ENCODE data around the gene KCNJ6.
"Not testable (repeated sequence)": the region's sequence is repeated elsewhere in the genome, so short reads cannot be mapped to it uniquely, and the experiment has no call there.

KCNJ6 gene

GRCh38 chr21:37580666-37581065, 335.6 kb downstream of the KCNJ6 start:
- TF ChIP-seq CTBP1 (IDR thresholded peaks at IDR 0.05; ENCODE audit: borderline replicate concordance) (no peak), FOXK2 (IDR thresholded peaks at IDR 0.05) (no peak), FOXM1 (IDR thresholded peaks at IDR 0.05; ENCODE audit: borderline replicate concordance) (no peak), FOXA1 (IDR thresholded peaks at IDR 0.05) (no peak)
- CTCF ChIA-PET = no interaction called here
- no peak for DNase-seq (ENCODE audit: extremely low spot score)
- POLR2A ChIA-PET = no interaction called here

GRCh38 chr21:37579356-37579755, 336.9 kb downstream of the KCNJ6 start:
- no peak for TF ChIP-seq CTBP1 (IDR thresholded peaks at IDR 0.05; ENCODE audit: borderline replicate concordance)
- no peak for TF ChIP-seq FOXA1 (IDR thresholded peaks at IDR 0.05)
- no peak for TF ChIP-seq HDGF (IDR thresholded peaks at IDR 0.05; ENCODE audit: borderline replicate concordance)
- TF ChIP-seq PKNOX1 (IDR thresholded peaks at IDR 0.05) = no peak
- TF ChIP-seq FOXK2 (IDR thresholded peaks at IDR 0.05) = no peak
- TF ChIP-seq NFRKB (IDR thresholded peaks at IDR 0.05) = no peak
- TF ChIP-seq TARDBP (IDR thresholded peaks at IDR 0.05) = no peak
- TF ChIP-seq ELF4 (IDR thresholded peaks at IDR 0.05) = no peak
- TF ChIP-seq LEF1 (IDR thresholded peaks at IDR 0.05; ENCODE audit: borderline replicate concordance) = no peak
- no peak for TF ChIP-seq L3MBTL2 (conservative IDR thresholded peaks at IDR 0.05)
- TF ChIP-seq ZNF384 (IDR thresholded peaks at IDR 0.05) = no peak
- TF ChIP-seq FOXM1 (IDR thresholded peaks at IDR 0.05; ENCODE audit: borderline replicate concordance) = no peak
- no peak for TF ChIP-seq SP1 (IDR thresholded peaks at IDR 0.05)
- TF ChIP-seq SUZ12 (IDR thresholded peaks at IDR 0.05) = no peak
- TF ChIP-seq BHLHE40 (IDR thresholded peaks at IDR 0.05; ENCODE audit: borderline replicate concordance) = no peak
- no peak for TF ChIP-seq ARNT (IDR thresholded peaks at IDR 0.05)
- DNase-seq (ENCODE audit: extremely low spot score) = no peak
- POLR2A ChIA-PET = no interaction called here
- CTCF ChIA-PET = no interaction called here

- POLR2A ChIA-PET = no interaction called here
- DNase-seq (ENCODE audit: extremely low spot score) = no peak
- TF ChIP-seq ZNF384 (IDR thresholded peaks at IDR 0.05) = no peak
- TF ChIP-seq TARDBP (IDR thresholded peaks at IDR 0.05) = no peak
- TF ChIP-seq FOXK2 (IDR thresholded peaks at IDR 0.05) = no peak
- no peak for TF ChIP-seq HDGF (IDR thresholded peaks at IDR 0.05; ENCODE audit: borderline replicate concordance)
- no peak for TF ChIP-seq LEF1 (IDR thresholded peaks at IDR 0.05; ENCODE audit: borderline replicate concordance)
- no peak for TF ChIP-seq SP1 (IDR thresholded peaks at IDR 0.05)
- TF ChIP-seq BHLHE40 (IDR thresholded peaks at IDR 0.05; ENCODE audit: borderline replicate concordance) = no peak
- TF ChIP-seq SUZ12 (IDR thresholded peaks at IDR 0.05) = no peak
- TF ChIP-seq FOXA1 (IDR thresholded peaks at IDR 0.05) = no peak
- no peak for TF ChIP-seq L3MBTL2 (conservative IDR thresholded peaks at IDR 0.05)
- TF ChIP-seq FOXM1 (IDR thresholded peaks at IDR 0.05; ENCODE audit: borderline replicate concordance) = no peak
- TF ChIP-seq CTBP1 (IDR thresholded peaks at IDR 0.05; ENCODE audit: borderline replicate concordance) = no peak
- no peak for TF ChIP-seq NFRKB (IDR thresholded peaks at IDR 0.05)
- TF ChIP-seq PKNOX1 (IDR thresholded peaks at IDR 0.05) = no peak
- TF ChIP-seq ELF4 (IDR thresholded peaks at IDR 0.05) = no peak
- no peak for TF ChIP-seq ARNT (IDR thresholded peaks at IDR 0.05)
- CTCF ChIA-PET = no interaction called here
Measured at GRCh38 chr21:37578471-37579126, 337.7 kb downstream of the KCNJ6 start.

- POLR2A ChIA-PET; DNase-seq (ENCODE audit: extremely low spot score): not testable (repeated sequence)
- CTCF ChIA-PET = interaction anchor here (0.6 kb wide), 1 partner anchor 97 kb away, joined by 4 read pairs; no protein-coding TSS in a partner anchor
Measured at GRCh38 chr21:37576929-37577328, 339.3 kb downstream of the KCNJ6 start.

- ChIA-PET CTCF (no interaction called here), POLR2A (interaction anchor here (2.1 kb wide), 1 partner anchor 12 kb away, joined by 12 read pairs; no protein-coding TSS in a partner anchor)
- DNase-seq (ENCODE audit: extremely low spot score) = no peak
- TF ChIP-seq FOXM1 (IDR thresholded peaks at IDR 0.05; ENCODE audit: borderline replicate concordance) = no peak
- no peak for TF ChIP-seq TARDBP (IDR thresholded peaks at IDR 0.05)
- TF ChIP-seq PKNOX1 (IDR thresholded peaks at IDR 0.05) = no peak
- TF ChIP-seq CTBP1 (IDR thresholded peaks at IDR 0.05; ENCODE audit: borderline replicate concordance) = no peak
- TF ChIP-seq BHLHE40 (IDR thresholded peaks at IDR 0.05; ENCODE audit: borderline replicate concordance) = no peak
- no peak for TF ChIP-seq HDGF (IDR thresholded peaks at IDR 0.05; ENCODE audit: borderline replicate concordance)
- no peak for TF ChIP-seq SUZ12 (IDR thresholded peaks at IDR 0.05)
- no peak for TF ChIP-seq FOXA1 (IDR thresholded peaks at IDR 0.05)
- TF ChIP-seq FOXK2 (IDR thresholded peaks at IDR 0.05) = no peak
- TF ChIP-seq L3MBTL2 (conservative IDR thresholded peaks at IDR 0.05) = no peak
- no peak for TF ChIP-seq ARNT (IDR thresholded peaks at IDR 0.05)
- no peak for TF ChIP-seq SP1 (IDR thresholded peaks at IDR 0.05)
- TF ChIP-seq LEF1 (IDR thresholded peaks at IDR 0.05; ENCODE audit: borderline replicate concordance) = no peak
- no peak for TF ChIP-seq NFRKB (IDR thresholded peaks at IDR 0.05)
- no peak for TF ChIP-seq ZNF384 (IDR thresholded peaks at IDR 0.05)
- TF ChIP-seq ELF4 (IDR thresholded peaks at IDR 0.05) = no peak
Measured at GRCh38 chr21:37575580-37575979, 340.7 kb downstream of the KCNJ6 start.

- ChIA-PET POLR2A (interaction anchor here (2.1 kb wide), 1 partner anchor 11 kb away, joined by 12 read pairs; no protein-coding TSS in a partner anchor), CTCF (no interaction called here)
- TF ChIP-seq SUZ12 (IDR thresholded peaks at IDR 0.05) (no peak), PKNOX1 (IDR thresholded peaks at IDR 0.05) (no peak), ARNT (IDR thresholded peaks at IDR 0.05) (no peak)
- DNase-seq (ENCODE audit: extremely low spot score) = no peak
Measured at GRCh38 chr21:37574751-37575150, 341.5 kb downstream of the KCNJ6 start.

Data from HEK293T (cell line).